ENCODE measurements around the gene NOL4L.

Gene NOL4L

GRCh38 chr20:32574296-32575226, 10.6 kb downstream of the NOL4L start:
- peak; percentile 49 for DNase-seq

GRCh38 chr20:32573167-32573851, 11.8 kb downstream of the NOL4L start:
- DNase-seq, result no peak

GRCh38 chr20:32572271-32572968, 12.7 kb downstream of the NOL4L start:
- DNase-seq, result no peak

- DNase-seq, result no peak
Measured at GRCh38 chr20:32571566-32571965, 13.6 kb downstream of the NOL4L start.

GRCh38 chr20:32570401-32571190, 14.5 kb downstream of the NOL4L start:
- no peak for DNase-seq

GRCh38 chr20:32569380-32570305, 15.5 kb downstream of the NOL4L start:
- DNase-seq, result no peak

GRCh38 chr20:32569018-32569379, 16.1 kb downstream of the NOL4L start:
- no peak for DNase-seq

- no peak for DNase-seq
Measured at GRCh38 chr20:32567384-32568178, 17.6 kb downstream of the NOL4L start.

- DNase-seq, result no peak
Measured at GRCh38 chr20:32566379-32567374, 18.5 kb downstream of the NOL4L start.

GRCh38 chr20:32565735-32566032, 19.4 kb downstream of the NOL4L start:
- no peak for DNase-seq

- no peak for DNase-seq
Measured at GRCh38 chr20:32564921-32565734, 20.0 kb downstream of the NOL4L start.

- no peak for DNase-seq
Measured at GRCh38 chr20:32564440-32564839, 20.7 kb downstream of the NOL4L start.

- no peak for DNase-seq
Measured at GRCh38 chr20:32563311-32564272, 21.5 kb downstream of the NOL4L start.

- DNase-seq, result no peak
Measured at GRCh38 chr20:32562495-32562911, 22.6 kb downstream of the NOL4L start.

GRCh38 chr20:32560989-32561830, 23.9 kb downstream of the NOL4L start:
- DNase-seq, result no peak

GRCh38 chr20:32560482-32560988, 24.6 kb downstream of the NOL4L start:
- no peak for DNase-seq

Data from stimulated activated CD4-positive, alpha-beta T cell treated with anti-CD3 and anti-CD28 coated beads, Interleukin-12 subunit alpha, Interleukin-12 subunit beta, amount 100 ng/mL, for 4 hours (primary cell).